ENCODE results near the gene IPPK. TPM values are rescaled to one million over a fixed set of nuclear protein-coding genes. Genes with fewer than 3 reads are reported as not detected.

IPPK gene
- total RNA-seq, 1 donor from 2014 or later = 7.3 TPM

- peaks cover 56% of the 10 kb centered on the region for H3K36me3 ChIP-seq
- ATAC-seq = no peak
- intact Hi-C loops (cut with DNase I) = no loop called here
- H3K27me3 ChIP-seq (ENCODE audit: low read depth) = no peaks in the 10 kb centered on the region
- peaks cover 4% of the 10 kb centered on the region for H3K4me1 ChIP-seq
- no peak for DNase-seq
- no peak overlapping the region for H3K4me3 ChIP-seq
- TF ChIP-seq, protein P1, sequence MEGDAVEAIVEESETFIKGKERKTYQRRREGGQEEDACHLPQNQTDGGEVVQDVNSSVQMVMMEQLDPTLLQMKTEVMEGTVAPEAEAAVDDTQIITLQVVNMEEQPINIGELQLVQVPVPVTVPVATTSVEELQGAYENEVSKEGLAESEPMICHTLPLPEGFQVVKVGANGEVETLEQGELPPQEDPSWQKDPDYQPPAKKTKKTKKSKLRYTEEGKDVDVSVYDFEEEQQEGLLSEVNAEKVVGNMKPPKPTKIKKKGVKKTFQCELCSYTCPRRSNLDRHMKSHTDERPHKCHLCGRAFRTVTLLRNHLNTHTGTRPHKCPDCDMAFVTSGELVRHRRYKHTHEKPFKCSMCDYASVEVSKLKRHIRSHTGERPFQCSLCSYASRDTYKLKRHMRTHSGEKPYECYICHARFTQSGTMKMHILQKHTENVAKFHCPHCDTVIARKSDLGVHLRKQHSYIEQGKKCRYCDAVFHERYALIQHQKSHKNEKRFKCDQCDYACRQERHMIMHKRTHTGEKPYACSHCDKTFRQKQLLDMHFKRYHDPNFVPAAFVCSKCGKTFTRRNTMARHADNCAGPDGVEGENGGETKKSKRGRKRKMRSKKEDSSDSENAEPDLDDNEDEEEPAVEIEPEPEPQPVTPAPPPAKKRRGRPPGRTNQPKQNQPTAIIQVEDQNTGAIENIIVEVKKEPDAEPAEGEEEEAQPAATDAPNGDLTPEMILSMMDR (IDR thresholded peaks at IDR 0.05) = no peak
- no peaks in the 10 kb centered on the region for H3K9me3 ChIP-seq
- peak overlapping the region; percentile 16 for H3K27ac ChIP-seq
Observed at GRCh38 chr9:92620845-92621244, 49.1 kb downstream of the IPPK start.

- TF ChIP-seq, protein P1 (IDR thresholded peaks at IDR 0.05) = no peak
- H3K4me1 ChIP-seq = peaks cover 11% of the 10 kb centered on the region
- H3K4me3 ChIP-seq = no peak overlapping the region
- H3K27ac ChIP-seq = no peak overlapping the region
- no peaks in the 10 kb centered on the region for H3K9me3 ChIP-seq
- intact Hi-C loops (cut with DNase I) = no loop called here
- DNase-seq (no peak), ATAC-seq (no peak)
- H3K27me3 ChIP-seq (ENCODE audit: low read depth) = no peaks in the 10 kb centered on the region
- peaks cover 64% of the 10 kb centered on the region for H3K36me3 ChIP-seq
Observed at GRCh38 chr9:92619601-92620300, 50.2 kb downstream of the IPPK start.

DNA sequence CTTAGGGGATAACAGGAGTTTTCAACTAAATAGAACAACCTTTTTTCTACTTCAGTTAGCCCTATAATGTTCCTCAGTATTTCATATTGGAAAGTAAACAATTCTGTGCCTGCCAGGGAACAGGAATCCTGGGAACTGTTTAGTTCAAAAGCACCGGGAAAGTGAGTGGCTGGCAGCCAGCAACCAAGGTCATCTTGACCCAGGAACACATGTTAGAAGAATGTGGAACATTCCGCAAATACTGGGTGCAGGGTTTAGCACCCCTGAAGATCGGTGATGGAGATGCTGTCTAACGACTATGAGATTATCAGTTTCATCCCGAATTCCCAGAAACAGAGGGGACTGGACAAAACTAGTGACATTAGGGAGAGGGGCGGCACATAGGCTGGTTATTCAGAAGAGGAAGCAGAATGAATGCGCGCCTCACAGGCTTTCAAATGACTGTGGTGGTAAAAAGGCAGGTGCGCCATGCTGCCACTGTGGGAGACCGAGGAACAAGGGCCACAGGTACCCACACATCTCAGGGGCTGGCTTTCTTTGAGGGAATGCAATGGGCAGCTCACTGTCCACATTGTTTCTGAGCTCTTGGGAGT lies 51.2 kb downstream of the IPPK start:
- H3K36me3 ChIP-seq = peaks cover 62% of the 10 kb centered on the region
- no peak overlapping the region for H3K27ac ChIP-seq
- DNase-seq = no peak
- H3K4me1 ChIP-seq = peaks cover 11% of the 10 kb centered on the region
- ATAC-seq = no peak
- intact Hi-C loops (cut with DNase I) = no loop called here
- no peaks in the 10 kb centered on the region for H3K9me3 ChIP-seq
- no peaks in the 10 kb centered on the region for H3K27me3 ChIP-seq (ENCODE audit: low read depth)
- no peak overlapping the region for H3K4me3 ChIP-seq
- TF ChIP-seq, protein P1 (IDR thresholded peaks at IDR 0.05) = no peak

DNA sequence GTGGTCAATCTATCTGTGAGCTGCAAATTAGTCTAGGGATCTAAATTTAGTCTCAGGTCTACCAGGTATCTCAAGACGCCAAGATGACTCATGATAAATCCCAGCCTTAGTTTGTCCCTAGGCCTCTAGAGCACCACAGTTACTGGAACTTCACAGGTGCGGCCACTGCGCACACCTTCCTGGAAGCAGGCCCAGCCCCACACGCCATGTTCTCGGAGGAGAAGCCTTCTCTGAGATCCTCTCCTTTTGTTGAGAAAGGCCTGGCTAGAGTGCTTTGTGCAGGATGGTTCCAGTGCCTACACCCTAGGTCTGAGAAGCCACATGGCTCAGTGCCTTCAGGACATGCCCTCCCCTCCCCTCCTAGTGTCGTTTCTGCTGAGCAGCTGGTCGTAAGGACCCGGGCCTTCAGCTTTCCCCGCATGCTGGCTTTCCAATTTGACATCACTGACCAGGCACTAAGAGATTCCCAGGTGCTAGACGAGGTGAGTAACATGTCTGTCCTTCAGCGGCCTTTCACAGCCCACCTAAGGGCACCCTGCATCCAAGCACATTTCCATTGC lies 51.9 kb downstream of the IPPK start:
- Histone ChIP-seq H3K4me1 (peaks cover 11% of the 10 kb centered on the region), H3K27ac (no peak overlapping the region), H3K9me3 (no peaks in the 10 kb centered on the region), H3K4me3 (no peak overlapping the region), H3K27me3 (ENCODE audit: low read depth) (no peaks in the 10 kb centered on the region), H3K36me3 (peaks cover 69% of the 10 kb centered on the region)
- ATAC-seq = no peak
- TF ChIP-seq, protein P1 (IDR thresholded peaks at IDR 0.05) = no peak
- intact Hi-C loops (cut with DNase I) = no loop called here
- DNase-seq = no peak

DNA sequence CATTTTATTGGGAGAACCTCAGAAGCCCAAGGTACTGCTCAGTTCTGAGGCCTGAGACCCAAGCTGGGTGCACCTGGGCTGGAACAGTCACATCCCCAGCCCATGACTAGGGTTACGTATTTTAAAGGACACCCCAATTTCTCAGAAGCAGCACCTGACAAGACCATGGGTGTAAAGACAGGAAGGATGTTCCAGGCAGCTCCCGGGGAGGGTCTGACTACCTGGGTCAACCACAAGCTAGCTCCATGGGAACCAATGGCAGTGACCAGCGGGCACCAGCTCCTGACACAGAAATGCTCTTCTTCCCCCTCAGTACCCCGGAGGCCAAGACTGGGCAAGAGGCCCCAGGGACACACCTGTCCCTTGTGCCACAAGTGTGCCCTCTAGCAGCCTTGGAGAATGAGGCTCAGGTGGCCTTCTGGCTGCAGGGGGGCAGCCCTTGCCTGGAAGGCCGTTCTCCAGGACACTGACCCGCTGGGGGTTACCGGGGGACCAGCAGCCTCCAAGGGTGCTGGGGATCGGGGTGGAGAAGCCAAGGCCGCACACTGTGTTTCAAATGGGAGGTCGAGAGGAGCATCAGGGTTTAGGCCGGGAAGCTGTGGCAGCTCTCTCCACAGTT lies 52.6 kb downstream of the IPPK start:
- Histone ChIP-seq H3K36me3 (peaks cover 72% of the 10 kb centered on the region), H3K27ac (peak overlapping the region; percentile 68), H3K27me3 (ENCODE audit: low read depth) (no peaks in the 10 kb centered on the region), H3K4me3 (no peak overlapping the region), H3K4me1 (peaks cover 11% of the 10 kb centered on the region), H3K9me3 (no peaks in the 10 kb centered on the region)
- intact Hi-C loops (cut with DNase I) = no loop called here
- TF ChIP-seq, protein P1 (IDR thresholded peaks at IDR 0.05) = no peak
- no peak for DNase-seq
- ATAC-seq = no peak

All from lower lobe of right lung (tissue), 2 donors.